ENCODE results near the gene MSANTD7. TPM values are rescaled to one million over a fixed set of nuclear protein-coding genes. Genes with fewer than 3 reads are reported as not detected.

MSANTD7 gene
- total RNA-seq, 4 donors from 2014 or later, result 8.7 to 12.2 (median 10.7) TPM

DNA sequence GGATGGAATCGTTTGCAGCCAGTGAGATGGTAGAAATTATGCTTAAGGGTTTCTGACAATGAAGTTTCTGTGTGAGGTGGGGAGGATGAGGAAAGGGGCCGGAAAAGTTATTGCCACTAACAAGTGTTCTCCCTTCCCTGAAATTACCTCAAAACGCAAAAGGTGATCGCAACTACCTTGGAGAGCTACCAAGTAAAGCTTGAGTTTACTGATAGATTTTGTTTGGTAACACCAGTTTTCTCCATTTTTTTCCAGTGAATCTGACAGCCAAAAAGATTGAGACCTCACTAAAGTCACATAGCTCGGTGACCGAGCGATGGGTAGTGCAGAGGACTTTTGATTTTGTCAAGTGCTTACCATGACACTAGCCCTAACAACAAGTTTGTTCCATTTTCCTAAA is 42.1 kb downstream of the MSANTD7 start:
- WGBS, 2 donors, result 56 to 59% methylated on average over 7 of the region's 7 CpGs
- no peak for DNase-seq (ENCODE audit: low spot score in 2 of 2)
- intact Hi-C loops (cut with DNase I; ENCODE audit: low total_unique reads), result loop anchor here (10.0 kb wide), 1 partner anchor 75 kb away; the partner anchor contains the start of genes DCLRE1C and MEIG1

DNA sequence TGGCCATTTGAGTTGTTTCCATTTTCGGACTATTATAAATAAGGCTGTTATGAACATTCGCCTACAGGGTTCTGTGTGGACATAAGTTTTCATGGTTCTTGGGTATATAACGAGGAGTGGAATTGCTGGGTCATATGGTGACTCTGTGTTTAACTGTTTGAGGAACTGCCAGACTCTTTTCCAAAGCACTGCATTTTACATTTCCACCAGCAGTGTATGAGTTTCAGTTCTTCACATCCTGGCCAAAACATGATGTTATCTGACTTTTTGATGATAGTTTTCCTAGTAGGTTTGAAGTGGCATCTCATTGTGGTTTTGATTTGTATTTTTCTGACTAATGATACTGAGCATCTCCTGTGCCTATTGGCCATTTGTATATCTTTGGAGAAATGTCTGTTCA is 46.0 kb downstream of the MSANTD7 start:
- no peak for DNase-seq (ENCODE audit: low spot score in 2 of 2)
- intact Hi-C loops (cut with DNase I; ENCODE audit: low total_unique reads), result loop anchor here (10.0 kb wide), 1 partner anchor 71 kb away; the partner anchor contains the start of genes DCLRE1C and MEIG1
- 87 to 94% methylated on average over 3 of the region's 3 CpGs for WGBS, 2 donors
- TF ChIP-seq, protein P1, sequence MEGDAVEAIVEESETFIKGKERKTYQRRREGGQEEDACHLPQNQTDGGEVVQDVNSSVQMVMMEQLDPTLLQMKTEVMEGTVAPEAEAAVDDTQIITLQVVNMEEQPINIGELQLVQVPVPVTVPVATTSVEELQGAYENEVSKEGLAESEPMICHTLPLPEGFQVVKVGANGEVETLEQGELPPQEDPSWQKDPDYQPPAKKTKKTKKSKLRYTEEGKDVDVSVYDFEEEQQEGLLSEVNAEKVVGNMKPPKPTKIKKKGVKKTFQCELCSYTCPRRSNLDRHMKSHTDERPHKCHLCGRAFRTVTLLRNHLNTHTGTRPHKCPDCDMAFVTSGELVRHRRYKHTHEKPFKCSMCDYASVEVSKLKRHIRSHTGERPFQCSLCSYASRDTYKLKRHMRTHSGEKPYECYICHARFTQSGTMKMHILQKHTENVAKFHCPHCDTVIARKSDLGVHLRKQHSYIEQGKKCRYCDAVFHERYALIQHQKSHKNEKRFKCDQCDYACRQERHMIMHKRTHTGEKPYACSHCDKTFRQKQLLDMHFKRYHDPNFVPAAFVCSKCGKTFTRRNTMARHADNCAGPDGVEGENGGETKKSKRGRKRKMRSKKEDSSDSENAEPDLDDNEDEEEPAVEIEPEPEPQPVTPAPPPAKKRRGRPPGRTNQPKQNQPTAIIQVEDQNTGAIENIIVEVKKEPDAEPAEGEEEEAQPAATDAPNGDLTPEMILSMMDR (IDR thresholded peaks at IDR 0.05), result no peak
- TF ChIP-seq POLR2A (IDR thresholded peaks at IDR 0.05), result no peak
- H3K4me3 ChIP-seq (ENCODE audit: low read depth, poor library complexity, severe bottlenecking), result no peak overlapping the region

More for the DNA sequence above, 42.1 kb downstream of the MSANTD7 start:
- no peak for TF ChIP-seq POLR2A (IDR thresholded peaks at IDR 0.05)
- TF ChIP-seq, protein P1 (IDR thresholded peaks at IDR 0.05), result no peak
- H3K4me3 ChIP-seq (ENCODE audit: low read depth, poor library complexity, severe bottlenecking), result no peak overlapping the region

Other genes starting within 250 kb of the MSANTD7 start
- 10 to 100 TPM; 28.3 to 52.7 (median 31.0) TPM for gene FAM107B, start 63.4 kb upstream of the MSANTD7 start, total RNA-seq
- 1 to 10 TPM; 1.9 to 9.8 (median 3.9) TPM for gene CDNF, start 269 bp upstream of the MSANTD7 start, total RNA-seq
- gene HSPA14, start within 50 bp of the MSANTD7 start, total RNA-seq, result 1 to 10 TPM; 3.6 to 9.2 (median 5.9) TPM
- gene SUV39H2, start 40.6 kb downstream of the MSANTD7 start, total RNA-seq, result 1 to 10 TPM in 3 of 4 donors, under 1 TPM in 1; 0.99 to 5.3 (median 3.5) TPM
- gene DCLRE1C, start 115.8 kb downstream of the MSANTD7 start, total RNA-seq, result 10 to 100 TPM in 3 of 4 donors, 1 to 10 TPM in 1; 9.8 to 17.3 (median 12.0) TPM
- gene MEIG1, start 121.1 kb downstream of the MSANTD7 start, total RNA-seq, result not detected
- gene OLAH, start 205.6 kb downstream of the MSANTD7 start, total RNA-seq, result 1 to 10 TPM in 3 of 4 donors, not detected in 1; 1.4 to 6.0 (median 1.5) TPM